HG03432 (cell line): ENCODE measurements around the gene CCDC184.

Experiments used
- ATAC-seq: cut with Tn5 transposase; IDR thresholded peaks from one replicate; pipeline ENCODE4 v1.9.1; 2021; ENCODE audit warnings: mild to moderate bottlenecking, moderate library complexity; ENCODE audit not compliant: unreplicated experiment

CCDC184 gene

DNA sequence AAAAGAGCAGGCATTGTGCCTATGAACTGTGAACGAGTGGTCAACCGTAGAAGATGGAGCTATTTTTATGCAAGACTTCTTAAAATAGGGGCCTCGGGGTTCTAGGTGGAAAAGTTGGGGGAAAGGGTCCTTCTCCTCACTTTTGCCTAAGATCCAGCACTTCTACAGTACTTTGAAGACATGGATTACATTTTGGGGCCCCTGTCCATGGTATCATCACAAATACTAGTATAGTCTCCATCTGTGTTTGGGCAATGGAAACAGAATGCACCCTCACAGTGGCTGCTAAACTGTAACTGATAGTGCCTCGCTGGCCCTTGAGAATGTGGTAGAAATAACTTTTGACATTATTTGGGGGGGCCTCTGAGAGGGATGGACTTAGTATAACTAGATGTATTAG is 5.5 kb upstream of the CCDC184 start:
- no peak for ATAC-seq

- ATAC-seq: no peak
These were observed 4.0 kb upstream of the CCDC184 start for GRCh38 chr12:48179466-48179865.

DNA sequence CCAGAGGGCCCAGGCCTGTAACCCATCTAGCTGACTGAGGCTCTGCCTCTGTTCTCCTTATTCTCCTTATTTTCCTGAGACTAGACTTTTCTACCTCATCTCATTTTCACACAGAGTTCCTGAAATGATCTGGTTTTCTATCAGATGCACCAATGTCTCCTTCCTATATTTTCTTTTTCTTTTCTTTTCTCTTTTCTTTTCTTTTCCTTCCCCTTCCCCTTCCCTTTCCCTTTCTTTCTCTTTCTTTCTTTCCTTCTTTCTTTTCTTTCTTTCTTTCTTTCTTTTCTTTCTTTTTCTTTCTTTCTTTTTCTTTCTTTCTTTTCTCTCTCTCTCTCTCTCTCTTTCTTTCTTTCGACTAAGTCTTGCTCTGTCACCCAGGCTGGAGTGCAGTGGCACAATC is 3.0 kb upstream of the CCDC184 start:
- ATAC-seq: no peak

- no peak for ATAC-seq
These were observed 2.5 kb upstream of the CCDC184 start for GRCh38 chr12:48180857-48181495.

DNA sequence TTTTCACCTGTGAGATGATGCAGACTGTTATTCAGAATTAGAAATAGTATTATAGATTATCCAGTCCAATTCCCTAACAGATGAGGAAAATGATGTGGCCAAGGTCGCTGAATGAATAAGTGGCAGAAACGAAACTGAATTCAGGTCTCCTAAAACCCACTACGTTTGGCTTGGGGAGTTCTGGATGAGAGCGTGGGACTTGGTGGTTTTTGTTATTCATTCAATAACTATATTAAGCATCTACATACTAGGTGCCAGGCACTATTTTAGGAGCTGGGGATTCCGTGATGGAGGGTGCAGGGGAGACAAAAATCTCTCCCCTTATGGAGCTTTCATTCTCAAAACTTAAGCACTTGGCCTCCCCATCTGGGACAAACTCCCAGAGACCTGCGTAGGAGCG is 813 bp upstream of the CCDC184 start:
- ATAC-seq: no peak

GRCh38 chr12:48183876-48184548 is 568 bp downstream of the CCDC184 start:
- ATAC-seq: no peak

DNA sequence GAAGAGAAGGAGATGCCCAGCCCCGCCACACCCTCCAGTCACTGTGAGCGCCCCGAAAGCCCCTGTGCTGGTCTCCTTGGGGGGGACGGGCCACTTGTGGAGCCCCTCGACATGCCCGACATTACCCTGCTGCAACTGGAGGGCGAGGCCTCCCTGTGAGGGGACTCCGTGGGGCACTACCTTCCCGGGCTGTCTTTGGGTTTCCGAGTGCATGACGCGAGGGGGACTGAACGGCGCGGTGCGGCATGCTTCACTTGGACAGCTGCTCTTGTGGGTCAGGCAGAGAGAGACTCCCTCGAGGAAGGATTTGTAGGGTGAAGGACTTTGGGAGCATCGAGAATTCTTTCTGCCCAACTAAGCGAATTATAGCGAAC is 1.1 kb downstream of the CCDC184 start:
- ATAC-seq: no peak

DNA sequence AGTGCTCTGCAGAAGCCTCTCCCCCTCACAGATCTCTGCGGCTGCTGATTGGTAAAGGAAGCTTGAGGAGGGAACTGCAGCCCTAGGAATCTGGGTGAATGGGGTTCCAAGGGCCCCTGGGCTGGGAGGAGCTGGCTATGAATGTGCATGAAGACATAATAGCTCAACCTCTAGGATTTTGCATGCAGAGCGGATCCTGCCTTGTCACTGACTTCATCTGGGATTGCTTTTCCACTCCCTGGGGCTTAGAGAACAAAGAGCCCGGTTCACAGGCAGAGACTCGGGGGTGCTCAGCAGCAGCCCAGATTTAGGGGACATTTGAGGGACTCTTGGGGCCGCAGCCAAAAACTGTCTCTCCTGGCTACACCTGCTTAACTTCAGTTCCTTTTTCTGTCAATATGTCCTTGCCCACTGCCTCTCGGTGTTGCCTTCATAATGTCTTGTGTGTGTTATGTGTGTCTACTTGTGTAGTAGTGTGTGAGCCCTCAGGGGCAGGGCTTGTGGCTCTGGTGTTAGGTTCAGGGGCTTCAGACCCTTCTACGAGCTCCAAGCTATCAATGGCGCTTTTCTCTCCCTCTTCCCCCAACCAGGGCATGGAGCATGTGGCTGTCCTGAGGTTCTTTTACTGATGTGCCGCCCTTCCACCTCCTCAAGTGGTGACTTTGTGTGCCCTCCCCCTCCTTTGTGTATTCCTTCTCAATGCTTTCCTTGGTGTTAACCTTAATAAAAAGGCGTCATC is 1.9 kb downstream of the CCDC184 start:
- no peak for ATAC-seq

DNA sequence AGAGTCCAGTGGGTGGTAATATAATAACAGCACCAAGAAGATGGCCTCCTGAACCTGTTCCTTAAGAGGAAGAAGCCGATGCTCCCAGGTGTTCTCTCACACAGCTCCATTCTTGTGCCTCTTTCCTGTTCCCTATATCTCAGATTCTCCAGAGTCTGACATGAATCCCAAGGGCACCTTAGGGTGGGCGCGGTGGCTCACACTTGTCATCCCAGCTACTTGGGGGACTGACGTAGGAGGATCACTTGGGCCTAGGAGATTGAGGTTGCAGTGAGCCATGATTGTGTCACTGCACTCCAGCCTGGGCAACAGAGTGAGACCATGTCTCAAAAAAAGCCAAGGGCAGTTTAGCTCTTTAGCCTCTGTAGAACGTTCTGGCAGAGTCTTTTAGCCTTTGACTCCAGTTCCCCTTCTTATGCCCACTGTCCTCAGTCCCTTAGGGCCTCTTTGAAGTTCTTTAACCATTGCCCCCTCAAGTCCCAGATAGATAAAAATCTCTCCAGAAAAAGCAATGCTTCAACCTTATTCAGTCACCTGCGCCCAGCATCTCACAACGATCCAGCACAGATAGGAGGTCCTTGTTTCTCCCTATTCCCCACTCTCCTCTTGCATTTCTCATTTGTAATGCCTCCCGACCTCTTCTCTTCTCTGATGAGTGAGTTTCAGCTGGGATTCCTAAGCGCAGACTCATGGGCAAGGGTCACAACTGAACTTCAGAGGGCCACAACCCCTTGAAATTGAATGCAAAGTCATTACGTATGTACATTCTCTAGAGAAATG is 4.7 kb downstream of the CCDC184 start:
- no peak for ATAC-seq

DNA sequence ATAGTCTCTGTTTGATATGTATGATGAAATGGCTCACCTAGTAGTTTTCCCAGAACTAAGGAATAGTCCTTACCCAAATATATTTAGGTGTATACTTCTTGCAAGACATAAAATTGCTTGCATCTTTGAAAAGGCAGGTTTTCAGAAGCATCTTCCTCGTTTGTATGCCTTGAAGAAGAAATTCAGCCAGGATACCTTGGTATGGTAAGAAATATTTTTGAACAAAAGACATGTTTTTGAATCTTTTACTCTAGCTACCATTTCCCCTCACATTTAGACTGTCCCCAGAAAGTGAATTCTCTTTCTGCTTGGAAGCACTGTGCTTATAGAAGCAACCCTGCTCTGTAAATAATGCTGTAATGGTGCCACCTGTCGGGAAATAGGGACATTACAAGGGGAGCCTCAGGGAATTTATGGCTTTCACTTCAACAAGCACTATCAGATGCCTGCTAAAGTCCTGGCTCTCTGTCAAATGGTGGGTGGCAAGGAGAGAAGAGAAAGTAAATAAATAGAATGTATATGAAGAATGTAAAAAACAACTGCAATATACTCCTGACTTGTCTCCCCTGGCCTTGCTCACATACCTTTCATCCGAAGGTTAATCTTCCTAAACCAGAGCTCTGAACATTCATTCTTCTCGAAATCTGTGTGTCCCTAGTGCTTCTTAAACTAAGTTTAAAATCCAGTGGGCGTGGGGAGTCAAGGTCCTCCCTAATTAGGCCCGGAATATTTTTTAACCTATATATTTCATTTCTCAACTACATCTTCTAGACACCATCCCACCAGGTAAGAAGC is 6.1 kb downstream of the CCDC184 start:
- peak; percentile 65 for ATAC-seq

DNA sequence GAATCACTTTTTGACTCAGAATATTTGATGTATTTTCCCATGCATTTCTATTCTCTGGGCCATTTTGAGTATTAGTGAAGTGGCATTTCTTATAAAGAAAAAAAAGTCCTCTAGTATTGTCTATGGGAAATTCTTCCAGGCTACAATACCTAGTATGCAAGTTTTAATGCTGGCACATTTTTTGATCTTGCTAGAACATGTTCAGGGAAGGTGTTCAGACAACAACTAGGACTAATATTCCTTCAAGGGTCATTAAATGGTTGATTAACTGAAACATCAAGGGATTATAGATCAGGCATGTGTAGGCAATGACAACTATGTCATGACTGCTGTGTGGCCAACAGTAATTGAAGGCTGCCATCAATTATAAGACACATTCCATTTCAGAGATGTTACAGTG is 7.7 kb downstream of the CCDC184 start:
- no peak for ATAC-seq

DNA sequence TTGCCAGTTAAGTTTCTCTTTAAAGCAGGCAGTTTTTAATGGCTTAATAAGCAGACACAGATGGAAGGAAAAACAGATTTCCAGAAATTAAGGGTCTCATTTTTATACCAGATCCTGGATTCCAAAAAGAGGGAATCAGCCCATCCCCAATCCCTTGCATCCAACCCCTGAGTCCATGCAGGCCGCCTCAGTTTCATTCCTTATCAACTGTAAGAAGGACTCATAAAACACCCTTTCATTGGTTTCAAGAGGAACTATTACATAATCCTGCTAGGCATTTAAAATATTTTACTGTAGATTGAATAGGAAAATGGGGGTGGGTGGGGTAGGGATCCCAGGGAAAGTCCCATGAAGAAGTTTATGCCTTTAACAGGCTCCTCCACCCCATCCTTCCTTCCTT is 9.4 kb downstream of the CCDC184 start:
- no peak for ATAC-seq

- no peak for ATAC-seq
These were observed 10.2 kb downstream of the CCDC184 start for GRCh38 chr12:48193623-48194022.

DNA sequence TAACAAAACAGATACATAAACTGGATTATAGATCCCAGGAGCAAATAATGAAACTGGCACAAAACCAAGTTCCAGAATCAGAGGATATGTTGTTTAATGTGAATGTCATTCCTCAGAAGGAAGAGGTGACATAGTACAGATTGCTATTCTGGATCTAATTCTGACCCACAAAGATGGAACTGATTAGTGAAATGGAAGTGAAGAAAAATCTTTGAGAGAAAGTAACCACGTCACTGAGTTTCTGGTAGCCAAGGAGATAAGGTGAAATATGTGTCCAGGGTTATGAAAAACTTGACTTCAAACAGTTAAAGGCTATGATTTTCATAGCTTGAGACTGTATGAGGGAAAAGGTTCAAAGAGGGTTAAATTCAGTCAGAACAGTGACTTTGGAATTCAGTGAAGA is 11.4 kb downstream of the CCDC184 start:
- ATAC-seq: no peak

- ATAC-seq: peak; percentile 21
These were observed 14.1 kb downstream of the CCDC184 start for GRCh38 chr12:48197549-48197970.

- ATAC-seq: peak; percentile 100
These were observed 14.7 kb downstream of the CCDC184 start for GRCh38 chr12:48197971-48198671.

DNA sequence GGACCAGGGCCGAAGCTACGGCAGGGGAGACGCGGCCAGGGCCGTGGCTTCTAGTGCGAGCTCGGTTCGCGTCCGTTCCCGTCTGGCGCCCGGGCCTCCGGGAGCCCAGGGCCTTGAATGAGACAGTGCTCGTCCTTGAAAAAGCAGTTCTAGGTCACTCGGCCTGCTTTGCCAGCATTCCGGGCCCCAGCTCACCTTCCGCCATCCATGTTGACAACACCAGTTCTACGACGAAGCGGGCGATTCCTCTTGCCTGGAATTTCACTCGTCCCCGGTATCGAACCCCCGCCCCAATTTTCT is 15.2 kb downstream of the CCDC184 start:
- ATAC-seq: peak; percentile 21

DNA sequence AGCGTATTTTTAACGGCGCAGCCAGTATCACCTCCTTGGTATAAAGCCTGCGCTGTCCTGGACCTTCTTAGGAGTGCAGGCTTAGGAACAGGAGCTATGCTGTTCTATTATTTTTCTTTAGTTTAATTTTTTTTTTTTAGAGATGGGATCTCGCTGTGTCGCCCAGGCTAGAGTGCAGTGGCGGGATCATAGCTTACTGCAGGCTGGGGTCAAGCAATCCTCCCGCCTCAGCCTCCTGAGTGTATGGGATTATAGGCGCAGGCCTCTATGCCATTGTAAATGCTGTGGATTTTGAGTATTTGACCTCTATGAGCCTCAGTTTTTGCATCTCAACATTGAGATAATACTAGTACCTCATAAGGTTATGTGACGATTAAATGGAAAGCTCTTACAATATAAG is 15.5 kb downstream of the CCDC184 start:
- ATAC-seq: no peak

DNA sequence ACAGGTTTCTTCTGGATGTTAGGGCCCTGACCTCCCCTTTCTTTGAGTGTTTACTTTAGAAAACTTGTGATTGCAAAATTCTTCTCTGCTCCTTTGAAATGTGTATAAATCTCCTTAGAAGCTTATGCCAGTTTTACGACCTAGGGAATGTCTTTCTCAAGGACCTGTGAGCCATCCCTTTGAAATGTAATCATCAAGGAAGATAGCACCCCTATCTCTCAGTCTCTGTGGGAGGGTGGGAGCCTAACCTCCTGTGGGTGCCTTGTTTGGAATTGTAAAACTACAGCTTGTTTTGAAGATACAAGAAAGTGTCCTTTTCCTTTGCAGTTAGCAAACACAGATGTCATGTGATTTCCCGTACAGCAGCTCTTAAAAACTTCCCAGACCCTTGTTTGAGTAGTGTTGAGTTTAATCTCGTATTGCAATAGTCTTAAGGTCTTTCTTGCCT is 16.4 kb downstream of the CCDC184 start:
- no peak for ATAC-seq

DNA sequence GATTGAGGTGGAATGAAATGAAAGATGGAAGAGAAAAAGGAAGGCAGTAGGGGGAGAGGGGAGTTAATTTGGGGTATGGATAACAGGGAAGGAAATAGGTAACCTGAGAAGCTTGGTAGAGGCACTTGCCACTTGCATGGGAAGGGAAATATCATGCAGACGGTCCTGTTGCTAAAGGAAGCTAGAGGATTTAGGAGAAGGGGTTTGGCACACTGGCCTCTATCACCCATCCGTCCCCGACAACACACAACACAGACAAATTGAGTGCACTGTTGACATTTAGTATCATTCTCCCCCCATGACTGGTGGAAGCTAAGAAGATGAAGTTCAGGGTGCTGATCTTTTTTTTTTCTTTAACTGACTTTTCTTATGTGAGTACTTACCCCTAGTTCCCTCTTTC is 17.6 kb downstream of the CCDC184 start:
- no peak for ATAC-seq
